Right lung (tissue), 10 donors: Measurements from ENCODE around the gene FAM89B. TPM values are rescaled to one million over a fixed set of nuclear protein-coding genes. Genes with fewer than 3 reads are reported as not detected.
A peak's percentile ranks its signal among the peaks of the same experiment; 100 is the strongest.
"Not testable (repeated sequence)": the region's sequence is repeated elsewhere in the genome, so short reads cannot be mapped to it uniquely, and the experiment has no call there.

ENCODE experiments used
- DNase-seq, 2 donors: peaks; one replicate each; pipeline ENCODE4 v3.0.0-alpha.2; 2013
- long read RNA-seq, 8 donors: transcript quantifications; one replicate each; lab custom pipeline, GENCODE V29; 2026
- polyA plus RNA-seq, 5 donors: library from polyadenylated mRNA; unstranded; fragments of 120-200 nt; gene quantifications; one replicate each; pipeline versions ENCODE4 v1.2.1 to v1.2.3, GENCODE V29; 2013; ENCODE audit warnings: inconsistent platforms in 1 of 5, low replicate concordance in 1 of 5; ENCODE audit not compliant: insufficient read length in 5 of 5, insufficient read depth in 1 of 5

FAM89B gene
- polyA plus RNA-seq: 10 to 100 TPM; 20.5 to 47.9 (median 28.7) TPM
- long read RNA-seq, donor 1, transcript FAM89B-201 (2 exons, 1,409 nt): minor isoform, 6 of 111 reads
- long read RNA-seq, donor 1, transcript FAM89B-202 (2 exons, 1,337 nt): minor isoform, 25 of 111 reads
- long read RNA-seq, donor 1, transcript FAM89B-203 (2 exons, 1,263 nt): major isoform, 46 of 111 reads
- long read RNA-seq, donor 1, partial matches to known transcripts: 34 of 111 reads
- long read RNA-seq, donor 1, other reads (novel, unspliced or antisense): 0 of 111 reads
- long read RNA-seq, donor 2, transcript FAM89B-203 (2 exons, 1,263 nt): minor isoform, 9 of 22 reads
- long read RNA-seq, donor 2, transcript FAM89B-202 (2 exons, 1,337 nt): major isoform, 12 of 22 reads
- long read RNA-seq, donor 2, partial matches to known transcripts: 0 of 22 reads
- long read RNA-seq, donor 2, other reads (novel, unspliced or antisense): 0 of 22 reads
- long read RNA-seq, donor 3, transcript FAM89B-202 (2 exons, 1,337 nt): minor isoform, 27 of 63 reads
- long read RNA-seq, donor 3, transcript FAM89B-203 (2 exons, 1,263 nt): major isoform, 33 of 63 reads
- long read RNA-seq, donor 3, partial matches to known transcripts: 0 of 63 reads
- long read RNA-seq, donor 3, other reads (novel, unspliced or antisense): 0 of 63 reads
- long read RNA-seq, donor 4, transcript FAM89B-203 (2 exons, 1,263 nt): major isoform, 17 of 27 reads
- long read RNA-seq, donor 4, transcript FAM89B-202 (2 exons, 1,337 nt): minor isoform, 8 of 27 reads
- long read RNA-seq, donor 4, partial matches to known transcripts: 0 of 27 reads
- long read RNA-seq, donor 4, other reads (novel, unspliced or antisense): 0 of 27 reads
- long read RNA-seq, donor 5, transcript FAM89B-202 (2 exons, 1,337 nt): minor isoform, 27 of 67 reads
- long read RNA-seq, donor 5, transcript FAM89B-203 (2 exons, 1,263 nt): major isoform, 30 of 67 reads
- long read RNA-seq, donor 5, transcript FAM89B-201 (2 exons, 1,409 nt): minor isoform, 10 of 67 reads
- long read RNA-seq, donor 5, partial matches to known transcripts: 0 of 67 reads
- long read RNA-seq, donor 5, other reads (novel, unspliced or antisense): 0 of 67 reads
- long read RNA-seq, donor 6, transcript FAM89B-201 (2 exons, 1,409 nt): minor isoform, 7 of 82 reads
- long read RNA-seq, donor 6, transcript FAM89B-203 (2 exons, 1,263 nt): major isoform, 47 of 82 reads
- long read RNA-seq, donor 6, transcript FAM89B-202 (2 exons, 1,337 nt): minor isoform, 28 of 82 reads
- long read RNA-seq, donor 6, partial matches to known transcripts: 0 of 82 reads
- long read RNA-seq, donor 6, other reads (novel, unspliced or antisense): 0 of 82 reads
- long read RNA-seq, donor 7, transcript FAM89B-201 (2 exons, 1,409 nt): minor isoform, 6 of 64 reads
- long read RNA-seq, donor 7, transcript FAM89B-202 (2 exons, 1,337 nt): minor isoform, 21 of 64 reads
- long read RNA-seq, donor 7, transcript FAM89B-203 (2 exons, 1,263 nt): major isoform, 37 of 64 reads
- long read RNA-seq, donor 7, partial matches to known transcripts: 0 of 64 reads
- long read RNA-seq, donor 7, other reads (novel, unspliced or antisense): 0 of 64 reads
- long read RNA-seq, donor 8, transcript FAM89B-203 (2 exons, 1,263 nt): major isoform, 13 of 22 reads
- long read RNA-seq, donor 8, transcript FAM89B-202 (2 exons, 1,337 nt): minor isoform, 8 of 22 reads
- long read RNA-seq, donor 8, partial matches to known transcripts: 0 of 22 reads
- long read RNA-seq, donor 8, other reads (novel, unspliced or antisense): 0 of 22 reads

DNA sequence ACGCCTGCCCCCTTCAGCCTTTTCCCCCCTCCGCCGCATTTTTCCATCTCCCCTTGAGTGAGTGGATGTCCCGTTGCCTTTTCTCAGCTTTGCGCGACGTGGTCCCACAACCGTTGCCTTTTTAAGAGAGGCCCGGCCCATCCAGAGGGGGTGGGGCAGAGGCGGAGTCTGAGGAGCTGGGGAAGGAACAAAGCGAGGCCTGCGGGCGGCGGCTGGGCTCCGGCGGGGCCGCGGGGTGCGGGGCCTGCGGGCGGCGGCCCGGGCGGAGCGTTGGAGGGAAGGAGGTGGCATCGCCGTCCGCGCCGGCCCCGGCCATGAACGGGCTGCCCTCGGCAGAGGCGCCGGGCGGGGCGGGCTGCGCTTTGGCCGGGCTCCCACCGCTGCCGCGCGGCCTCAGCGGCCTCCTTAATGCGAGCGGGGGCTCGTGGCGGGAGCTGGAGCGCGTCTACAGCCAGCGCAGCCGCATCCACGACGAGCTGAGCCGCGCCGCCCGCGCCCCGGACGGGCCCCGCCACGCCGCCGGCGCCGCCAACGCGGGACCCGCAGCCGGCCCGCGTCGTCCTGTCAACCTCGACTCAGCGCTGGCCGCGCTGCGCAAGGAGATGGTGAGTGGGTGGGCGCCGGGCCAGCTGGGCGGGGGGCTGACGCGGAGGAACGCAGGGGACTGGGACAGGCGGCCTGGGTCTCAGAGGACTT lies at the start of gene FAM89B:
Gene FAM89B, plus strand, starts transcription at position 183 of the 696 bp plus-strand sequence. Its CDS starts 132 bp downstream, at position 315.
- peak; percentile 85 to 87 for DNase-seq

GRCh38 chr11:65522718-65523630 lies 49.4 kb upstream of the FAM89B start:
- DNase-seq: not testable (repeated sequence)

DNA sequence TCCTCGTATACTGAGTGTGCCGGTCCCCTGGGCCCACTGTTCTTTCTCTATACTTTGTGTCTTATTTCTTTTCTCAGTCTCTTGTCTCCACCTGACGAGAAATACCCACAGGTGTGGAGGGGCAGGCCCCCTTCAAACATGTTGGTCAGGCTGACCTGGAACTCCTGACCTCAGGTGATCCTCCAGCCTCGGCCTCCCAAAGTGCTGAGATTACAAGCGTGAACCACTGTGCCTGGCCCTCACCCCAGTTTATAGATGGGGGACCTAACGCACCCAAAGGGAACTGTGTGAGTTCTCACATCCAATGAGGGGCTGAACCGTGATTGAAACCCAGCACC lies 48.7 kb upstream of the FAM89B start:
- DNase-seq: not testable (repeated sequence)

GRCh38 chr11:65524014-65524740 lies 48.2 kb upstream of the FAM89B start:
- no peak for DNase-seq

DNA sequence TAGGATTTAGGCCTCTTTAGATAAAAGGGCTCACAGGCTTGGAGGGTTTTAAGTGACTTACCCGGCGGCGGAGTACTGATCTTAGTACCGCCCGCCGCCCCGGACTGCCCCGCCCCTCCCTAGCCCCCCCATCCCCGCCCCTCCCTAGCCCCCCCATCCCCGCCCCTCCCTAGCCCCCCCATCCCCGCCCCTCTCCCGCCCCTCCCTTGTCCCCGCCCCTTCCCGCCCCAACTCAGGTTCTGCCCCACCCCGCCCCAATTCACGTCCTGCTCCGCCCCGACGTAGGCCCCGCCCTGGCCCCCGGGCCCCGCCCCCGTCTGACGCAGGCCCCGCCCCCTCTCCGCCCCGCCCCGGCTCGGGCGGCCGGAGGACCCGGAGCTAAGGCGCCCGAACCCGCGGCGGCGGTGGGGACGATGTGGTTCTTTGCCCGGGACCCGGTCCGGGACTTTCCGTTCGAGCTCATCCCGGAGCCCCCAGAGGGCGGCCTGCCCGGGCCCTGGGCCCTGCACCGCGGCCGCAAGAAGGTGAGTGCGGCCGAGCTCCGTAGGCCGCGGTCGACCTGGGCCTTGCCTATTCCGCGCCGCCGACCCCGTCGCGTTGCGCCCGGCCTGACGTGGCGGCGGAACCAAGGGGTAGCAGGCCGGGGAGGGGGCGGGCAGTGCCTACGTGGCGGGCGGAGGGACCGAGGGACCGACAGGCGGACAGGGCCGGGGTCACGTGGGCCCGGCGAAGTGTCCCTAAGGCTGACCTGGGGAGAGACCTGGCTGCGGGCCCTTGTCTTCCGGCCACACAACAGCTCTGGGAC lies 47.4 kb upstream of the FAM89B start, which contains the start of gene SCYL1:
Gene SCYL1, plus strand, starts transcription at position 343 of the 805 bp plus-strand sequence. Its CDS starts 71 bp downstream, at position 414.
- DNase-seq: peak; percentile 72 to 81

- no peak for DNase-seq
These were observed 46.5 kb upstream of the FAM89B start for GRCh38 chr11:65525546-65526480.

- DNase-seq: no peak
These were observed 45.6 kb upstream of the FAM89B start for GRCh38 chr11:65526744-65527143.

DNA sequence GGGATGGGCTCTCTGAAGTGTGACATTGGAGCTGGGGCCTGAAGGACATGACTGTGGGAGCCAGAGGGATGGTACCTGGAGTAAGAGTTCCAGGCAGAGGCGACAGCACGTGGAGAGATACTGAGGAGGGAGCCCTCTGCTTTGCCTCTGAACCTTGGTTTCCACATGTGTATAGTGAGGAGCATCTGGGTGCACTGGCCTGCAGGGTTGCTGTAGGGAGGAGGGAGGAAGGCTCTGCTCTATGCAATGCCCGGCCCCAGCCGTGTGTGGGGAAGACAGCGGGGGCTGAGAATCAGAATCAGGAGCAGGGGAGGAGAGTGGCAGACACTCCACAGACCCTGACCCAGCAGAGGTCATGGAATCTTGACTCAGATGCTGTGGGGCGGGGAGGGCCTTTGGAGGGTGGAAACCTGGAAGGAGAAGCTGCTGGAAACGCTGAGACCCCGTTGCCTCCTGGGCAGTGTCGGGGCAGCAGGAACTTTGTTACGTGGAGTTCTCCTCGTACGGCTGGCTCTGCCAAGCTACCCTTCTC lies 43.5 kb upstream of the FAM89B start:
- DNase-seq: no peak

- DNase-seq: no peak
These were observed 42.7 kb upstream of the FAM89B start for GRCh38 chr11:65529475-65530156.

GRCh38 chr11:65530157-65530496 lies 42.2 kb upstream of the FAM89B start:
- no peak for DNase-seq

GRCh38 chr11:65532388-65533064 lies 39.8 kb upstream of the FAM89B start:
- no peak for DNase-seq

DNA sequence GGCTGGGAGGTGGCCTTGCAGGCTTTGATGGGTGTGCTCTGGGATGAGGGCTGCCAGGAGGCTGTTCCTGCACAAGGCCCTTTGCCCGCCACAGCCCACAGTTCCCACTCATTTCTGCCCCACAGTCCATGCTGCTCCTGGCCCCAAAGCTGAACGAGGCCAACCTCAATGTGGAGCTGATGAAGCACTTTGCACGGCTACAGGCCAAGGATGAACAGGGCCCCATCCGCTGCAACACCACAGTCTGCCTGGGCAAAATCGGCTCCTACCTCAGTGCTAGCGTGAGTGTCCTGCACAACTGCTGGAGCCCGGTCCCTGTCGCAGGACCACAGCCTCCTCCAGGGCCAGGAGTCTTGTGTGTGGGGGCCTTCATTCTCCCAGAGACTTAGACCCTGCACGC lies 37.2 kb upstream of the FAM89B start:
- DNase-seq: no peak

GRCh38 chr11:65536412-65537295 lies 35.7 kb upstream of the FAM89B start:
- DNase-seq: no peak

DNA sequence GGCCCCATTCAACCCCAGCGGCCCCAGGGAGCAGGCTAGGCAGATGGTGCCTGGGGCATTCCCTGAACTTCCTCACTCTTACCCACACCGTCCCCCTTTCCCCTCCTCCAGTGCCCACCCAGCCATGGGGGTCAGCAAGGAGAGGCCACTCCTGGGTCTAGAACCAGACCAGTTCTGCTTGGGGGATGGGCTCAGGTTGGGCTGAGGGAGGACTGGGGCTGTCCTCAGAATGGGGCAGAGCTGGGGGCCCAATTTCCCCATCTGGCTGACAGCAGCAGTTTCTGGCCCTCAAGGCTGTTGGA lies 35.1 kb upstream of the FAM89B start:
- no peak for DNase-seq
